ENCODE results near the gene PIK3R2.
"Not testable (repeated sequence)": the region's sequence is repeated elsewhere in the genome, so short reads cannot be mapped to it uniquely, and the experiment has no call there.

PIK3R2 gene

DNA sequence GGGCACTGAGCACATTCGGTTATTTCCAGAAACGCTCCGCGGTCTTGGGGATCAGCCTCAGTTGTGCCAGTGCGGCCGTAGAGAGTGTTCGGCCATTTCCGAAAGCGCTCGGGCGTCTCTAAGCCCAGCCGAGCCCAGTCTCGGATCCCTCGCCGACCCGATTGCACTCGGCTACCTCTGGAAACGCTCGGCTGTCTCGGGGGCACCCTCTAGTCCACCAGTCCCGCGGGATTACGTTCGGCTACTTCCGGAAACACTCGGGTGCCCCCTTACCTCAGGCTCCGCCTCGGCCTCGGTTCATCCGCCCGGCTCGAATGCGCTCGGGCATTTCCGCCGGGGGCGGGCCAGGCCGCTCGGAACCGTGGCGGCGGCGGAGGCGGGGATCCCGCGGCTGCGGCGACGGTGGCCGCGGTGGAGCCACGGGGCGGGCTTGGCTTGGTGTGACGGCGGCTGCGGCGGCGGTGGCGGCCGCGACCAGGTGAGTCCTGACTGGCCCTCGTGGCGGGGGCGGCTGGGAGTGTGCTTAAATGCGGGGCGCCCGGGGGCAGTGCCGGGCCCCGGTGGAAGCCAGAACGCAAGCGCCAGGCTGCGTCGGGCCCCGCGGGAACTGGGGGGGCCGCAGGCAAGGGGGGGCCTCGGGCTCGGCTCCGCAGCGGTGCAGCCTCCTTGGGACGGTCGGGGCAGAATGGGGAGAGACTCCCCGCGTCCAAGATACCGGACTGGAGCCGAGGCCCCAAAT lies at the start of gene PIK3R2:
PIK3R2 (plus strand) TSS at position 347 of the 739 bp plus-strand sequence. CDS start 2,717 bp downstream, outside the sequence.
- DNase-seq (ENCODE audit: low read depth in 2 of 3, low spot score in 1 of 3) = peak; percentile 100

GRCh38 chr19:18104793-18105131 lies 48.2 kb upstream of the PIK3R2 start:
- DNase-seq (ENCODE audit: low read depth in 2 of 3, low spot score in 1 of 3) = no peak

- not testable (repeated sequence) for DNase-seq (ENCODE audit: low read depth in 2 of 3, low spot score in 1 of 3)
Measured at GRCh38 chr19:18105259-18105658, 47.7 kb upstream of the PIK3R2 start.

- no peak for DNase-seq (ENCODE audit: low read depth in 2 of 3, low spot score in 1 of 3)
Measured at GRCh38 chr19:18107235-18107634, 45.7 kb upstream of the PIK3R2 start.

DNA sequence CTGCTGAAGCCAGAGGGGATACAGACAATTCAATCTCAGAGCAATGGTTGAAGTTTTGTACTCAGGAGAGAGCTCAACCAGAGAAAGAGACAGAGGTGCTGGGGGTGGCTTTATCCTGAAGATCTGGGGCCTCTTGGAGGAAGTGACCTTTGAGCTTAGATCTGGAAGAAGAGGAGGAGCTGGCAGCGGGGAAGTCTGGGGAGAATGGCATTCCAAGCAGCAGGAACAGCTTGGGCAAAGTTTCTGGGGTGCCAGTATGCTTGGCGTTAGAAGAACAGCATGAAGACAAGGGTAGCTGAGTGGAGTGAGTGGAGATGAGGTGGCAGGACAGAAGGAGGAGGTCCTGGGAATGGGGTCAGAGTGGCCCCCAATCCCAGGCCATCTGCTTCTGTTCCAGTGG lies 44.1 kb upstream of the PIK3R2 start:
- DNase-seq (ENCODE audit: low read depth in 2 of 3, low spot score in 1 of 3) = no peak

GRCh38 chr19:18109341-18109732 lies 43.6 kb upstream of the PIK3R2 start:
- DNase-seq (ENCODE audit: low read depth in 2 of 3, low spot score in 1 of 3) = no peak

DNA sequence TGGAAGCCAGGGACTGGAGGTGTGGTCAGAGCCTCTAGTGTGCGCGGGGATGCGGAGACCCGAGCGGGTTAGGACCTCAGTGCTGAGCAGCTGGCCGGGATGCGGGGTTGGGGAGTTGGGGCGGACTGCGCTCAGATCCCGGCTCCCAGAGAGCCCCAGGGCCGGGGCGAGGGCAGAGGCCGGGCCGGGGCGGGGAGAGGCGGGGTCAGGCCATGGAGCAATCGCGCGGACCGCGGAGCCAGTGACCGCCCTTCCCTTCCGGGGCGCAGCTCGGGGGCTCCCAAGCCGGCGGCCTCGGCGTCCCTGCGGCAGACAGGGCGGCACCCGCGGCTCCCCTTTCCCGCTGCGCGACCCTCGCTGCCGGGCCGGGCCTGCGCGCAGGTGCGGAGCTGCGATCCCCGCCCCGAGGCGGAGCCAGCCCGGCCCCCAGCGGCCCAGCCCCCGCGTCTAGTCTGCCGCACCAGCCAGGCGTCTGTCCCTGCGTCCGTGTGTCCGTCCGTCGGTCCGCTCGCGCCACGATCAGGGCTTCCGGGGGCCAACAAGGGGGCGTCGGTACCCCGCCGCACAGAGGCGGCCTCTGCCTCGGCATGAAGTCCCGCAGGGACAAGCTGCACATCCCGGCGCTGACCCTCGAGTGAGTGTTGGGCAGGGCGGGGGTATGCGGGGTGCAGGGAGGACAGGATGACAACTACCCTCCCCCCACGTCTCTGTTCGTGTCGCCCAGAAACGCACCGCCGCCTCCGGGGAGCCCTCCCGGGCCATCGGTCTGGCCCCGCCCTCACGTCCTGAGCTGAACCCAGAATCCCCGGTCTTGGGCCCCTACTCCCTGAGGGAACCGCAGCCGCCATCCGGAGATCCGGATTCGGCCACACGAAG lies 43.0 kb upstream of the PIK3R2 start:
- no peak for DNase-seq (ENCODE audit: low read depth in 2 of 3, low spot score in 1 of 3)

GRCh38 chr19:18110609-18111232 lies 42.2 kb upstream of the PIK3R2 start:
- DNase-seq (ENCODE audit: low read depth in 2 of 3, low spot score in 1 of 3) = no peak

DNA sequence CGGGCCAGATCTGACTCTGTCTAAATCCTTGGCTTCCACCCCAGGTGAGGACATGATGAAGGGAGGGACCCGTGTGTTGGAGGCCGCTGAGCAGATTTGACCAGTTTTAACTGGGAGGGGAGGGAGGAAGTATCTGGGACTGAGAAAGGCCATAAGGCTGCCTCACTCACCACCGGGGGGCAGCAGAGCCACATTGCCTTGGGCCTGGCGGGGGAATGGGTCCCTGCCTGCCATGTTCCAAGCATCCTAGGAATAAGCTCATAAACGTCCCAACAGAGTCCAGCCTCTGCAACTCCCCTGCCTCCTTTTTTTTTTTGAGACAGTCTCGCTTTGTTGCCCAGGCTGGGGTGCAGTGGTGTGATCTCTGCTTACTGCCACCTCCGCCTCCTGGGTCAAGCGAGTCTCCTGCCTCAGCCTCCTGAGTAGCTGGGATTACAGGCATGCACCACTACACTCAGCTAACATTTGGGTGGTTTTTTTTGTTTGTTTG lies 39.9 kb upstream of the PIK3R2 start:
- peak; percentile 47 to 80 (median 77) for DNase-seq (ENCODE audit: low read depth in 2 of 3, low spot score in 1 of 3)

- no peak for DNase-seq (ENCODE audit: low read depth in 2 of 3, low spot score in 1 of 3)
Measured at GRCh38 chr19:18113827-18114226, 39.1 kb upstream of the PIK3R2 start.

- DNase-seq (ENCODE audit: low read depth in 2 of 3, low spot score in 1 of 3) = no peak
Measured at GRCh38 chr19:18114483-18114882, 38.5 kb upstream of the PIK3R2 start.

GRCh38 chr19:18117364-18117691 lies 35.6 kb upstream of the PIK3R2 start:
- DNase-seq (ENCODE audit: low read depth in 2 of 3, low spot score in 1 of 3) = no peak

- peak; percentile 84 to 94 (median 94) for DNase-seq (ENCODE audit: low read depth in 2 of 3, low spot score in 1 of 3)
Measured at GRCh38 chr19:18117692-18118378, 35.1 kb upstream of the PIK3R2 start.

- no peak for DNase-seq (ENCODE audit: low read depth in 2 of 3, low spot score in 1 of 3)
Measured at GRCh38 chr19:18118420-18119012, 34.4 kb upstream of the PIK3R2 start.

DNA sequence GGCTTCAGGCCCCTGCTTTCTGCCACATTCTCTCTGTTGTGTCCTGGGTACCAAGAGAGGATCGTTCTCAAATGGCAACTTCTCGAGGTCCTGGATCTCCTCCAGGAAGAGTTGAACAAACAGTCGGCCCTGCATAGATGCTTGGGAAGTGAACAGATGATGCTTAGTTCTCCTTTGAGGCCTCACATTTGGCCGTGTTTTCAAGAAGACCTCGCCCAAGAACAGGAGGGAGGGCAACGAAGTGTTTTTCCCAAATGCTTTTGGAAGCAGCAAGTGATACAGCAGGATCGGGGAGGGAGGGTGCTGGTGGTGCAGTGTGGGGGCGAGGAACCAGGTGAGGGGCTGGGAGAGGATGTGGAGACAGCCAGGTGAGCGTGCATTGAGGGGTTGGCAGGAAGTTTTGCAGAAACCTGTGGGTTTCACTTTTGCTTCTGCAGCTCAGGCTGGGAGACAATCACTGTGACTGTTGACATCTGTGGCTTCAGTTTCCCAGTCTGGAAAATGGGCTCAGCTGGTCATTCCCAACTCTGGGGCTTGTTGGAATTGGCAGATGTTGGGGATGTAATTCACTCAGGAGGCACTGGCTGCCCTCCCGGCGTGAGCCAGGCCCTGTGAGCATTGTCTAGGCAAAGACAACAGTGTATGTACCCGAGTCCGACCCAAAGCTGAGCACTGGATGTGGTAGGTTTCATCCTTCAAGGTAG lies 33.8 kb upstream of the PIK3R2 start:
- DNase-seq (ENCODE audit: low read depth in 2 of 3, low spot score in 1 of 3) = no peak

DNA sequence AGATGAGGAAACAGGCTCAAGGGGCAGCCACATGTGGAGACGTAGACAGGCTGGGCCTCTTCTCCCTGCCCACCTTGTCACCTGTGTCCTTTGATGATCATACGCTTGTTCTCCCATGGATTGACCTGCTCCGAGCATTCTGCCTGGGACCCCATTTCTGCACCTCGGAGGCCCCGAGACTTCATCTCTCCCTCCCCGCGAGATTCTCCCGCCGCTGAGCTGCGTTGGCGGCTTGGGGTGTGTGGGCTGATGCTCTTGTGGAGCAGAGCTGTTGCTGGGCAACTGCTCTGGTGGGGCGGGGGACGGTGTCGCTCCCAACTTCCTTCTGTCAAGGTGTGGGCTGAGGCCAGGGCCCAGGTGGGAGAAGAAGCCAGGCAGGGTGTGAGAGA lies 33.3 kb upstream of the PIK3R2 start:
- no peak for DNase-seq (ENCODE audit: low read depth in 2 of 3, low spot score in 1 of 3)

DNA sequence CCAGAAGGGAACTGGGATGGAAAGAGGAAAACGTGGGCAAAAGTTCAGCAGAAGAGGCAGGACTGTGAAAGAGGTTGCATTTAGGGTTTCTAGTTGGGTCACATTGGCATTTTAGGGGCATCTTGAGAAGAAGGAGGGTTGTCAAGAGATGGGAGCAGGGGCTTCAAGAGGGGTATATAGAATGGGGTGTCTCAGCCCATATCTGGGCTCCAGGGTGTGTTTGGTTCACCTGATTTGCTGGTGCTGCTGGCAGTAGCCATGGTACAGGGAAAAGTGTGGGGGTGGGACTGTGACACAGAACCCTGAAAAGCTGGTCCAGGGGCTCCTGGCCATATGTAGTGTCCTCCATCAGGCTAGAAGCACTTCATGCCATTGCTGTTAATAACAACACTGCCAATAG lies 32.8 kb upstream of the PIK3R2 start:
- no peak for DNase-seq (ENCODE audit: low read depth in 2 of 3, low spot score in 1 of 3)

- DNase-seq (ENCODE audit: low read depth in 2 of 3, low spot score in 1 of 3) = no peak
Measured at GRCh38 chr19:18121166-18121565, 31.8 kb upstream of the PIK3R2 start.

- DNase-seq (ENCODE audit: low read depth in 2 of 3, low spot score in 1 of 3) = no peak
Measured at GRCh38 chr19:18122424-18122823, 30.5 kb upstream of the PIK3R2 start.
